Brain microvascular endothelial cell (primary cell): Measurements from ENCODE around the gene NRXN2.

Experiments used
- DNase-seq: peaks from one replicate; pipeline ENCODE4 v3.0.0-alpha.2; 2020
- H3K27ac ChIP-seq: fragments of 250-450 bp; sonication (Bioruptor Pico); 2 replicates; pipeline ENCODE4 v1.5.1; 2020; ENCODE audit warnings: mild to moderate bottlenecking, moderate library complexity
- H3K27me3 ChIP-seq: fragments of 250-450 bp; sonication (Bioruptor Pico); replicated peaks from 2 replicates; pipeline ENCODE4 v1.5.1; 2020; ENCODE audit warnings: mild to moderate bottlenecking
- H3K36me3 ChIP-seq: fragments of 250-450 bp; sonication (Bioruptor Pico); replicated peaks from 2 replicates; pipeline ENCODE4 v1.5.1; 2020; ENCODE audit warnings: mild to moderate bottlenecking
- H3K4me3 ChIP-seq: 2 replicates; pipeline ENCODE4 v1.5.1; 2011; ENCODE audit warnings: low read depth, mild to moderate bottlenecking, control low read depth, low read length, moderate library complexity
- CTCF ChIP-seq: IDR thresholded peaks from 2 replicates; pipeline ENCODE4 v1.5.1; 2011; ENCODE audit warnings: low read depth, mild to moderate bottlenecking, moderate library complexity, low read length, control low read depth, inconsistent platforms; ENCODE audit errors: missing control alignments
- in situ Hi-C: cut with HindIII; loops from 2 replicates; pipeline ENCODE4 v1.10.0; 2017; ENCODE audit warnings: low sequenced_read_pairs, low pct_ligation_motif_present

The NRXN2 gene

DNA sequence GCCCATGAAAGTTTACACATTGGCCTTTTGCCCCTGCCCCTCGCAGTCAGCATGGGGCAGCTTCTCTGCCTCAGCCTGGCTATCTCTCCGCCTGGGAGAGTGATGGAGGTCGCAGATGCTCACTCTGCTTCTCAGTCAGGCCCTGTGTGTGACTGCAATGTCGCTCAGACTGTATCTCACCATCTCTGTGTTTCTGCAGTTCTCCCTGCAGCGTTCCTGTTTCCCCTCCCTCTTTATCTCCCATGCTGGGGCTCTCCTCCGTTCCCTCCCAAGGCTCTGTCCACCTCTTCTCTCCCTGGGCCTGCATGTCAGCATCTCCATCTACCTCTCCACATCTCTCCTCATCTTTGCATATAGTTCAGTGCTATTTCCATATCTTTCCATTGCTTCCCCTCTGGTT is 93.9 kb downstream of the NRXN2 start:
- Histone ChIP-seq H3K4me3 (no peak overlapping the region), H3K27me3 (peaks cover 2% of the 10 kb centered on the region), H3K27ac (no peak overlapping the region), H3K36me3 (no peaks in the 10 kb centered on the region)
- TF ChIP-seq CTCF = no peak
- no peak for DNase-seq
- in situ Hi-C loops = no loop called here

DNA sequence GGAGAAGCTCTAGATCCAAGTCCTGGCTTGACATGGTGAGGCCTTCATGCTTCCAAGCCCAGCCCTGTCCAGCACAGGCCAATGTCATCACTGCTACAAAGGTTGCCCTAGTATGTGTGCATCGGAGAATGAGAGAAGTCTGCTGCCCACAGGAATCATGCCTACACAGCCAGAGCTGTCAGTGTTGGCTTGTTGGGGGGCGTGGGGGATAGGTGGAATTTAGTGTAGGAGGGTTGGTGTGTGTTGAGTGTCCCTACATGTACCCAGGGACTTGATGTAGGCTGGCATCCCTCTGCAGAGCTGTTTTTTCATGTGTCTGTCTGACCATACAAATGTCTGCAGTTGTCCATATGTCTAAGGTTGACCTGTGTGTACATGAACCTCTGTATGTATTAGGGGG is 94.4 kb downstream of the NRXN2 start:
- no peak for TF ChIP-seq CTCF
- no peak for DNase-seq
- Histone ChIP-seq H3K36me3 (no peaks in the 10 kb centered on the region), H3K27me3 (peaks cover 2% of the 10 kb centered on the region), H3K27ac (no peak overlapping the region), H3K4me3 (no peak overlapping the region)
- in situ Hi-C loops = no loop called here

DNA sequence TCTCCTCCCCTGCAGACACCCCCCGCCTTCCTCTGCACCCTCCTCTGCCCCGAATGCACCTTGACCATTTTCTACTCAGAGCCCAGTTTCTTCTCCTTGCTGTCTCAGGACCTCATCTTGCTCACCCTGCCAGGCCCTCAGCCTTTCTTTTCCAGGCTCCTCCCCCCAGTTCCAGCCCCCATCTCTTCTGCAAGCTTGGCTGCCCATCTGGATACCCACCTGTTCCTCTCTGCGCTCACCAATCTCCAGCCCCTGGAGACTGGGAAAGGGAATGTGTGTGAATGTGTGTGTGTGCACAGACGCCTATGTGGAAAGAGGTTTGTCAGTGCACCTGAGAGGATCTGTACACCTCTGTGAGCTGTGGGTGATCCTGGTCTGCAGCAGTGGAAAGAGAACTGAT is 95.6 kb downstream of the NRXN2 start:
- TF ChIP-seq CTCF = no peak
- H3K4me3 ChIP-seq = no peak overlapping the region
- in situ Hi-C loops = no loop called here

DNA sequence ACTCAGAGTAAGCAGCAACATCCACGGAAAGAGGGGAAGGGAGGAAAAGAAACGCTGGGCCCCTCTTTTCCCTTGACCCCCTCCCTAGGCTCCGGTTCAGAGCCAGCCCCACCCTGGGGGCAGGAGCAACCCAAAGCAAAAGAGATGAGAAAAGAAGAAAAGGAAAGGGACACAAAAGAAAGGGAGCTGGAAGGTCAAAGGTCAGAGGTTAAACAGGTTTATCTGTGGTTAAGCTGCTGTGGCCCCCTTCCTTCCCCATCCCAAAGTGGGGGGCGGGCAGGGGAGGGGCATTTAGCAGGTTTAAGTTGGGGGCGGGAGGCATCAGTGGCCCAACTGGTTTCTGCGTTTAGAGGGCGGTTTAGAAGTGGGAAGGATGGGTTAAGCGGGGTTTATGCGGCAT is 96.4 kb downstream of the NRXN2 start:
- H3K27me3 ChIP-seq = peaks cover 2% of the 10 kb centered on the region
- H3K27ac ChIP-seq = no peak overlapping the region
- no peak overlapping the region for H3K4me3 ChIP-seq
- no peak for TF ChIP-seq CTCF
- DNase-seq = no peak
- no peaks in the 10 kb centered on the region for H3K36me3 ChIP-seq
- in situ Hi-C loops = no loop called here

More for the DNA sequence above, 95.6 kb downstream of the NRXN2 start:
- Histone ChIP-seq H3K27me3 (peaks cover 2% of the 10 kb centered on the region), H3K27ac (no peak overlapping the region), H3K36me3 (no peaks in the 10 kb centered on the region)
- no peak for DNase-seq

GRCh38 chr11:64624883-64625481 is 98.0 kb downstream of the NRXN2 start:
- Histone ChIP-seq H3K27me3 (peaks cover 2% of the 10 kb centered on the region), H3K27ac (no peak overlapping the region), H3K36me3 (no peaks in the 10 kb centered on the region), H3K4me3 (no peak overlapping the region)
- in situ Hi-C loops = no loop called here
- TF ChIP-seq CTCF = no peak
- no peak for DNase-seq

- in situ Hi-C loops = no loop called here
- Histone ChIP-seq H3K4me3 (no peak overlapping the region), H3K27ac (no peak overlapping the region), H3K36me3 (no peaks in the 10 kb centered on the region), H3K27me3 (no peaks in the 10 kb centered on the region)
- TF ChIP-seq CTCF = no peak
- no peak for DNase-seq
Observed at GRCh38 chr11:64622681-64623080, 100.3 kb downstream of the NRXN2 start.
